CD4-positive, alpha-beta T cell (primary cell): ENCODE measurements around the gene NUP210. TPM values are rescaled to one million over a fixed set of nuclear protein-coding genes. Genes with fewer than 3 reads are reported as not detected.
A peak's percentile ranks its signal among the peaks of the same experiment; 100 is the strongest.

Experiments used
- ATAC-seq: fragments of 200-7000 bp; cut with Tn5 transposase; one replicate; pipeline ENCODE4 v1.10.0; 2022; ENCODE audit warnings: mild to moderate bottlenecking; ENCODE audit not compliant: poor library complexity
- CTCF ChIA-PET: fragments of 350-600 bp; sonication (Branson Sonifier 250); formaldehyde crosslinking; loops from one replicate; lab custom pipeline; 2021; ENCODE audit warnings: antibody characterized with exemption, inconsistent platforms; lab: Charles Lee
- POLR2A ChIA-PET: fragments of 350-600 bp; sonication (Branson Sonifier 250); formaldehyde crosslinking; loops from one replicate; lab custom pipeline; 2021; ENCODE audit warnings: antibody characterized with exemption, inconsistent platforms; lab: Charles Lee
- DNase-seq, 14 experiments: peaks; one replicate each; pipeline ENCODE4 v3.0.0-alpha.2; 2013 to 2020; ENCODE audit warnings: mixed read lengths in 2 of 14
- H3K27ac ChIP-seq, 2 donors: one replicate each; pipeline versions ENCODE4 v1.5.1 to v1.7.0; 2013; ENCODE audit warnings: low read length in 2 of 2, low read depth in 1 of 2, mild to moderate bottlenecking in 1 of 2
- H3K27me3 ChIP-seq, 2 experiments: 1 replicate in 1 of 2; 2 replicates in 1 of 2; pipeline versions ENCODE4 v1.6.1 to v1.7.0; 2013; ENCODE audit warnings: low read length in 2 of 2, control low read depth in 1 of 2, mild to moderate bottlenecking in 1 of 2, moderate library complexity in 1 of 2; ENCODE audit not compliant: insufficient read depth in 2 of 2, control insufficient read depth in 1 of 2
- H3K36me3 ChIP-seq: one replicate; pipeline ENCODE4 v1.6.1; 2013; ENCODE audit warnings: low read length, control low read depth; ENCODE audit not compliant: insufficient read depth
- H3K4me1 ChIP-seq: one replicate; pipeline ENCODE4 v1.6.1; 2013; ENCODE audit warnings: low read length, control low read depth; ENCODE audit not compliant: insufficient read depth
- H3K4me3 ChIP-seq: one replicate; pipeline ENCODE4 v1.5.1; 2013; ENCODE audit warnings: mild to moderate bottlenecking, low read length, moderate library complexity
- H3K9me3 ChIP-seq, 2 experiments: 1 replicate in 1 of 2; 2 replicates in 1 of 2; pipeline versions ENCODE4 v1.6.1 to v1.7.0; 2013; ENCODE audit warnings: low read length in 2 of 2, mild to moderate bottlenecking in 2 of 2, control low read depth in 1 of 2, moderate library complexity in 1 of 2; ENCODE audit not compliant: control insufficient read depth in 1 of 2, insufficient read depth in 1 of 2
- H3K27ac Mint-ChIP-seq: one replicate; pipeline ENCODE4 v1.8.0; 2020; ENCODE audit warnings: mixed read lengths
- H3K27me3 Mint-ChIP-seq: one replicate; pipeline ENCODE4 v1.8.0; 2021; ENCODE audit warnings: mixed read lengths
- H3K36me3 Mint-ChIP-seq: one replicate; pipeline ENCODE4 v1.8.0; 2021; ENCODE audit warnings: low read depth, mixed read lengths
- H3K4me1 Mint-ChIP-seq: one replicate; pipeline ENCODE4 v1.8.0; 2021; ENCODE audit warnings: low read depth, mixed read lengths
- H3K4me3 Mint-ChIP-seq: one replicate; pipeline ENCODE4 v1.8.0; 2020; ENCODE audit warnings: mild to moderate bottlenecking, mixed read lengths
- H3K9me3 Mint-ChIP-seq: one replicate; pipeline ENCODE4 v1.8.0; 2020; ENCODE audit warnings: mixed read lengths
- intact Hi-C, 2 experiments: fragments of 100-400 bp; cut with DNase I in 1 of 2; cut with micrococcal nuclease in 1 of 2; formaldehyde crosslinking; loops; one replicate each; pipeline versions ENCODE4 v1.15.1 to v1.9.0; 2023 to 2025; cut with DNase I, micrococcal nuclease
- total RNA-seq, 174 experiments: library from RNA in 2 of 174; stranded (reverse) in 2 of 174; gene quantifications; one replicate each; pipeline ENCODE4 v1.2.3 and lab custom pipeline; 2021 to 2026
- TF ChIP-seq, protein P1 (sequence below): fragments of 200-600 bp; IDR thresholded peaks from one replicate; pipeline ENCODE4 v1.8.0; 2022; ENCODE audit warnings: antibody characterized with exemption, mild to moderate bottlenecking

Gene NUP210
- total RNA-seq, 2 experiments from 2014 or later, result 82.0 to 83.5 TPM

DNA sequence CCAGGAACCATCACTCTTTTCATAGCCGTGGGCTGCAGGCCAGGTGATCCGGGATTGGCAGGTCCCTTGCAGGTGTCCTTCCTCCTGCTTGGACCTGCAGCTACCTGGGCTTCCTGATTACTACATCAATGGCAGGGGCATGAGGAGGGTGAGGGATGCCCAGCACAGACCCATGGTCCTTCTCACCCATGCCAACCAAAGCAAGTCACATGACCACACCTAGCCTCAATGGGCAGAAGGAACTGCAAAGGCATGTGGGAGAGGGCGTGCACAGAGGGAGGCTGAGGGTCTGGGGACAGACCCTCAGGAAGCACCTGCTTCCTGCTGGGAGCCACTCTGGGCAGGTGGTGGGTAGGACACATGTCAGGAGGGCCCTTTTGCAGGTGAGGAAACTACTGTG lies 105.2 kb downstream of the NUP210 start:
- Mint-ChIP-seq H3K27me3 (no peaks in the 10 kb centered on the region), H3K9me3 (no peaks in the 10 kb centered on the region), H3K27ac (no peak overlapping the region), H3K4me3 (no peak overlapping the region), H3K4me1 (no peaks in the 10 kb centered on the region), H3K36me3 (peaks cover 65% of the 10 kb centered on the region)
- DNase-seq, result no peak
- Histone ChIP-seq H3K27ac (no peak overlapping the region), H3K27me3 (no peaks in the 10 kb centered on the region), H3K4me3 (no peak overlapping the region), H3K36me3 (peaks cover 62% of the 10 kb centered on the region), H3K4me1 (no peaks in the 10 kb centered on the region), H3K9me3 (no peaks in the 10 kb centered on the region)
- ChIA-PET CTCF (no interaction called here), POLR2A (no interaction called here)
- intact Hi-C loops, result no loop called here
- TF ChIP-seq, protein P1, sequence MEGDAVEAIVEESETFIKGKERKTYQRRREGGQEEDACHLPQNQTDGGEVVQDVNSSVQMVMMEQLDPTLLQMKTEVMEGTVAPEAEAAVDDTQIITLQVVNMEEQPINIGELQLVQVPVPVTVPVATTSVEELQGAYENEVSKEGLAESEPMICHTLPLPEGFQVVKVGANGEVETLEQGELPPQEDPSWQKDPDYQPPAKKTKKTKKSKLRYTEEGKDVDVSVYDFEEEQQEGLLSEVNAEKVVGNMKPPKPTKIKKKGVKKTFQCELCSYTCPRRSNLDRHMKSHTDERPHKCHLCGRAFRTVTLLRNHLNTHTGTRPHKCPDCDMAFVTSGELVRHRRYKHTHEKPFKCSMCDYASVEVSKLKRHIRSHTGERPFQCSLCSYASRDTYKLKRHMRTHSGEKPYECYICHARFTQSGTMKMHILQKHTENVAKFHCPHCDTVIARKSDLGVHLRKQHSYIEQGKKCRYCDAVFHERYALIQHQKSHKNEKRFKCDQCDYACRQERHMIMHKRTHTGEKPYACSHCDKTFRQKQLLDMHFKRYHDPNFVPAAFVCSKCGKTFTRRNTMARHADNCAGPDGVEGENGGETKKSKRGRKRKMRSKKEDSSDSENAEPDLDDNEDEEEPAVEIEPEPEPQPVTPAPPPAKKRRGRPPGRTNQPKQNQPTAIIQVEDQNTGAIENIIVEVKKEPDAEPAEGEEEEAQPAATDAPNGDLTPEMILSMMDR, result no peak
- no peak for ATAC-seq

DNA sequence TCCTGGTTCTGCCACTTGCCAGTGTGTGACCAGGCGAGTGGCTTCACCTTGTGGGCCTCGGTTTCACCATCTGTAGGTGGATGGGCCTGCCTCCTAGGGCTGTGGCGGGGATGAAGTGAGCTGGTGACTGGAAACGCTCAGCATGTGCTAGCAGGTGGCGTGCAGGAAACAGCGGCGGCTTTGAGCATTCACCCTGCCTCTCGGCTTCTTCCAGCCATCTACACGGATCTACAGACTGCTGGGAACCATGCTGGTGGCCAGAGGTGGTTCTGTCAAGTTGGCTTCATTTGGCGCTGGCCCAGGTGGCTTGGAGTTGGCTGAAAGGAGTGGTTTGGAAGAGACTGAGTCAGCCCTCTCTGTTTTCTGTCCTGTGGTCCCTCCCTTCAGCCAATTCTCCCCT lies 106.3 kb downstream of the NUP210 start:
- intact Hi-C loops, result no loop called here
- H3K4me1 ChIP-seq, result no peaks in the 10 kb centered on the region
- H3K4me3 ChIP-seq, result no peak overlapping the region
- no peaks in the 10 kb centered on the region for H3K9me3 ChIP-seq
- Mint-ChIP-seq H3K27me3 (no peaks in the 10 kb centered on the region), H3K4me1 (no peaks in the 10 kb centered on the region), H3K9me3 (no peaks in the 10 kb centered on the region), H3K4me3 (no peak overlapping the region), H3K36me3 (peaks cover 55% of the 10 kb centered on the region), H3K27ac (no peak overlapping the region)
- peaks cover 51% of the 10 kb centered on the region for H3K36me3 ChIP-seq
- H3K27me3 ChIP-seq, result no peaks in the 10 kb centered on the region
- TF ChIP-seq, protein P1, result no peak
- POLR2A ChIA-PET, result no interaction called here
- H3K27ac ChIP-seq, result no peak overlapping the region
- ATAC-seq (no peak), DNase-seq (no peak)
- CTCF ChIA-PET, result no interaction called here

DNA sequence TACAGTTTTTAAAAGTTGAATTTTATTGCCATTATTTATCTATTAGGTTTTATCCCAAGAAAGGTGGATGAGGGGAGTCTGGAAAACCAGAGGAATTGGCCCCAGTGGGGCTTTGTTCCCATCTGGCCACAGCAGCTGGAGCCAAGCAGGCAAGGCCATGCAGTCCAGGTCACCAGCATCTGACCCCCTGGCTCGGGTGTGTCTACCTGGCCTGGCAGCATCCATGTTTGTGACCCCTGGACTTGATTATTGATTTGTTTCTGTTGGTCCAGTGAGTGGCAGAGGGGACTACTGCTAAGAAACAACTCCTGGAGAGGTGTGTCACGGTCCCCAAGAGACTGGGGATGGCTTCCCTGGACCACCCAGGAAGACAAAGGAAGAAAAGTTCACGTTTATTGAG lies 111.1 kb downstream of the NUP210 start:
- intact Hi-C loops, result no loop called here
- H3K4me3 ChIP-seq, result no peak overlapping the region
- ChIA-PET POLR2A (no interaction called here), CTCF (no interaction called here)
- Mint-ChIP-seq H3K9me3 (no peaks in the 10 kb centered on the region), H3K27me3 (no peaks in the 10 kb centered on the region), H3K27ac (peak overlapping the region; percentile 15), H3K4me1 (peaks cover 6% of the 10 kb centered on the region), H3K36me3 (peaks cover 16% of the 10 kb centered on the region), H3K4me3 (no peak overlapping the region)
- H3K9me3 ChIP-seq, result no peaks in the 10 kb centered on the region
- H3K4me1 ChIP-seq, result no peaks in the 10 kb centered on the region
- no peak for ATAC-seq
- no peak for DNase-seq
- peaks cover 4% of the 10 kb centered on the region for H3K36me3 ChIP-seq
- TF ChIP-seq, protein P1, result no peak
- H3K27me3 ChIP-seq, result no peaks in the 10 kb centered on the region
- no peak overlapping the region for H3K27ac ChIP-seq
